Fibroblast of skin of left biceps (primary cell): ENCODE results near the gene GIMAP6.
"Not testable (repeated sequence)": the region's sequence is repeated elsewhere in the genome, so short reads cannot be mapped to it uniquely, and the experiment has no call there.

Experiments
- DNase-seq, 2 experiments: peaks; one replicate each; pipeline ENCODE4 v3.0.0-alpha.2; 2013; ENCODE audit warnings: low read depth in 2 of 2

Gene GIMAP6

GRCh38 chr7:150631866-150632864, at the start of gene GIMAP6:
Gene GIMAP6, minus strand, starts transcription at chr7:150632385. Its CDS starts 2,243 bp downstream, at chr7:150630142.
- no peak for DNase-seq

- DNase-seq, result not testable (repeated sequence)
These were observed 48.2 kb upstream of the GIMAP6 start for GRCh38 chr7:150680364-150680763.

GRCh38 chr7:150678601-150679000, 46.4 kb upstream of the GIMAP6 start:
- not testable (repeated sequence) for DNase-seq

GRCh38 chr7:150676854-150677253, 44.7 kb upstream of the GIMAP6 start:
- DNase-seq, result not testable (repeated sequence)

- DNase-seq, result not testable (repeated sequence)
These were observed 44.1 kb upstream of the GIMAP6 start for GRCh38 chr7:150676276-150676675.

- no peak for DNase-seq
These were observed 43.5 kb upstream of the GIMAP6 start for GRCh38 chr7:150675714-150676113.

GRCh38 chr7:150671798-150672585, 39.8 kb upstream of the GIMAP6 start:
- DNase-seq, result not testable (repeated sequence)

- no peak for DNase-seq
These were observed 36.8 kb upstream of the GIMAP6 start for GRCh38 chr7:150668977-150669376.

- no peak for DNase-seq
These were observed 36.3 kb upstream of the GIMAP6 start for GRCh38 chr7:150668472-150668911.

- no peak for DNase-seq
These were observed 34.2 kb upstream of the GIMAP6 start for GRCh38 chr7:150666412-150666811.

GRCh38 chr7:150665896-150666295, 33.7 kb upstream of the GIMAP6 start:
- no peak for DNase-seq

GRCh38 chr7:150665089-150665748, 33.0 kb upstream of the GIMAP6 start:
- no peak for DNase-seq

GRCh38 chr7:150663802-150664494, 31.8 kb upstream of the GIMAP6 start:
- DNase-seq, result no peak

- not testable (repeated sequence) for DNase-seq
These were observed 30.6 kb upstream of the GIMAP6 start for GRCh38 chr7:150662821-150663220.

- no peak for DNase-seq
These were observed 28.9 kb upstream of the GIMAP6 start for GRCh38 chr7:150660939-150661613.

- DNase-seq, result no peak
These were observed 25.3 kb upstream of the GIMAP6 start for GRCh38 chr7:150657526-150657925.

- no peak for DNase-seq
These were observed 23.9 kb upstream of the GIMAP6 start for GRCh38 chr7:150656047-150656446.

GRCh38 chr7:150654692-150655091, 22.5 kb upstream of the GIMAP6 start:
- DNase-seq, result no peak

GRCh38 chr7:150649080-150649385, 16.8 kb upstream of the GIMAP6 start:
- no peak for DNase-seq

GRCh38 chr7:150648353-150649079, 16.3 kb upstream of the GIMAP6 start:
- no peak for DNase-seq
